GM12864 (cell line): ENCODE results near the gene FARP2.
A peak's percentile ranks its signal among the peaks of the same experiment; 100 is the strongest.
"Not testable (repeated sequence)": the region's sequence is repeated elsewhere in the genome, so short reads cannot be mapped to it uniquely, and the experiment has no call there.

Experiments used
- DNase-seq: peaks from one replicate; pipeline ENCODE4 v3.0.0-alpha.2; 2011; ENCODE audit warnings: low read depth
- H3K4me3 ChIP-seq: 2 replicates; pipeline ENCODE4 v1.5.1; 2011; ENCODE audit warnings: mild to moderate bottlenecking, low read depth, low read length, control low read depth
- CTCF ChIP-seq: IDR thresholded peaks from 2 replicates; pipeline ENCODE4 v1.5.1; 2011; ENCODE audit warnings: low read depth, mild to moderate bottlenecking, moderate library complexity, low read length, control low read depth, inconsistent platforms; ENCODE audit errors: missing control alignments

FARP2 gene

GRCh38 chr2:241505086-241505780, 149.1 kb downstream of the FARP2 start:
- H3K4me3 ChIP-seq: no peak overlapping the region
- TF ChIP-seq CTCF: no peak
- no peak for DNase-seq

GRCh38 chr2:241505781-241506201, 149.7 kb downstream of the FARP2 start:
- no peak for TF ChIP-seq CTCF
- H3K4me3 ChIP-seq: no peak overlapping the region
- no peak for DNase-seq

GRCh38 chr2:241506317-241506716, 150.2 kb downstream of the FARP2 start:
- H3K4me3 ChIP-seq: not testable (repeated sequence)

GRCh38 chr2:241506793-241507429, 150.8 kb downstream of the FARP2 start:
- TF ChIP-seq CTCF: no peak
- no peak for DNase-seq
- H3K4me3 ChIP-seq: peak overlapping the region; percentile 91

More at GRCh38 chr2:241506317-241506716, 150.2 kb downstream of the FARP2 start:
- not testable (repeated sequence) for DNase-seq

- no peak for TF ChIP-seq CTCF
- no peak for DNase-seq
- peak overlapping the region; percentile 91 for H3K4me3 ChIP-seq
Measured at GRCh38 chr2:241507430-241508239, 151.6 kb downstream of the FARP2 start.

- peak; percentile 92 for DNase-seq
- H3K4me3 ChIP-seq: peak within 1 kb of the TSS; percentile 91
- TF ChIP-seq CTCF: no peak
Measured at GRCh38 chr2:241508240-241509154, 152.4 kb downstream of the FARP2 start, which contains the start of gene STK25. STK25 (minus strand) TSS chr2:241508584; CDS start chr2:241508035, 549 bp downstream.
